Keratinocyte (primary cell): Measurements from ENCODE around the gene VTI1A.

Source experiments
- EZH2 ChIP-seq: IDR thresholded peaks from one replicate; pipeline ENCODE4 v1.6.1; 2012; ENCODE audit warnings: inconsistent platforms, mild to moderate bottlenecking, low read length, moderate library complexity
- TF ChIP-seq, protein P1 (sequence below), 3 experiments: IDR thresholded peaks in 1 of 3; conservative IDR thresholded peaks in 1 of 3; optimal IDR thresholded peaks in 1 of 3; 2 replicates in 2 of 3; 3 replicates in 1 of 3; pipeline versions ENCODE3 to v1.5.1; 2011; ENCODE audit warnings: low read length in 3 of 3, mild to moderate bottlenecking in 3 of 3, moderate library complexity in 2 of 3, control low read depth in 1 of 3, inconsistent platforms in 1 of 3; ENCODE audit not compliant: insufficient read depth in 2 of 3; ENCODE audit errors: extremely low read depth in 1 of 3

DNA sequence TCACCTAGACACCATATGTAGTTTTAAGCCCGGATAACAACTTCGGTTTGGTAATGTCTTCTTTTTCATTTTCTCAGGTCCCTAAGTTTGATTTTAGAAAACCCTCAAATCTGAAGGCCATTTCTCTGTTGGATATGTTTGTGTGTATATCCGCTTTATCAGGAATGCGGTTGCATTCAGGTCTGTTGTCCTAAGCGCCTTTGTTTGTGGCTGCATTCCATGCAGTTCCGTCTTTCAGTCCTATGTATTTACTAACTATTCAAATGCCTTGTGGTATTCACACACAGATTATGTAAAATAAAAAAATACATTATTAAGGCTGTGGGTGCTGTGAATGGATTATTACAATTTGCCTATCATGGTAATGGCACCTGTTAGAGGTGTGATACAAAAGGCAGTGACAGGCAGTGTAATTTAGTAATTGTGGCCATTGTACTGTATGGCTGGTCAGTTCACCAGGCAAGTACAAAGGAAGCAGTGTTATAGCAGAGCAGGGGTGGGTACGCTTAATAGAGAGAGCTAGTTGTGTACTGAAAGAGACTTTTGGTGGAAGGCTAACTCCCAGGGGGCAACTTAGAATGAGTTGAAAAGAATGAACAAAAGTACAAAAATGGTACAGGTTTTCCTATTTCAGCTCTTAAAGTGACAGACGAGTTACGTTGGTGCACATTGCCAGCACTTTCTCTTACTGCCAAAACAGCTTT is 136.4 kb downstream of the VTI1A start:
- TF ChIP-seq, protein P1, sequence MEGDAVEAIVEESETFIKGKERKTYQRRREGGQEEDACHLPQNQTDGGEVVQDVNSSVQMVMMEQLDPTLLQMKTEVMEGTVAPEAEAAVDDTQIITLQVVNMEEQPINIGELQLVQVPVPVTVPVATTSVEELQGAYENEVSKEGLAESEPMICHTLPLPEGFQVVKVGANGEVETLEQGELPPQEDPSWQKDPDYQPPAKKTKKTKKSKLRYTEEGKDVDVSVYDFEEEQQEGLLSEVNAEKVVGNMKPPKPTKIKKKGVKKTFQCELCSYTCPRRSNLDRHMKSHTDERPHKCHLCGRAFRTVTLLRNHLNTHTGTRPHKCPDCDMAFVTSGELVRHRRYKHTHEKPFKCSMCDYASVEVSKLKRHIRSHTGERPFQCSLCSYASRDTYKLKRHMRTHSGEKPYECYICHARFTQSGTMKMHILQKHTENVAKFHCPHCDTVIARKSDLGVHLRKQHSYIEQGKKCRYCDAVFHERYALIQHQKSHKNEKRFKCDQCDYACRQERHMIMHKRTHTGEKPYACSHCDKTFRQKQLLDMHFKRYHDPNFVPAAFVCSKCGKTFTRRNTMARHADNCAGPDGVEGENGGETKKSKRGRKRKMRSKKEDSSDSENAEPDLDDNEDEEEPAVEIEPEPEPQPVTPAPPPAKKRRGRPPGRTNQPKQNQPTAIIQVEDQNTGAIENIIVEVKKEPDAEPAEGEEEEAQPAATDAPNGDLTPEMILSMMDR (optimal IDR thresholded peaks at IDR 0.05 in 1 of 3, IDR thresholded peaks at IDR 0.05 in 1 of 3, conservative IDR thresholded peaks at IDR 0.05 in 1 of 3; ENCODE audit: extremely low read depth in 1 of 3, insufficient read depth in 2 of 3, low read length in 3 of 3), result no peak
- TF ChIP-seq EZH2, result no peak
